Endothelial cell of umbilical vein (primary cell): Measurements from ENCODE around the gene PIEZO2. TPM values are rescaled to one million over a fixed set of nuclear protein-coding genes. Genes with fewer than 3 reads are reported as not detected.

ENCODE experiments used
- BruUV-seq: library from RNA; stranded (reverse); fragments of 400-500 nt; replicated peaks from 2 replicates; lab custom pipeline; 2021; lab: Mats Ljungman, UMichigan
- CTCF ChIA-PET: fragments of 300-600, 350-600 bp; sonication (Branson Sonifier 250); formaldehyde crosslinking; loops from one replicate; lab custom pipeline; 2021; ENCODE audit warnings: antibody characterized with exemption, inconsistent platforms; lab: Charles Lee
- POLR2A ChIA-PET: fragments of 300-600, 350-600 bp; sonication (Branson Sonifier 250); formaldehyde crosslinking; loops from one replicate; lab custom pipeline; 2021; ENCODE audit warnings: antibody characterized with exemption, inconsistent platforms; lab: Charles Lee
- DNase-seq: peaks from one replicate; pipeline ENCODE4 v3.0.0-alpha.2; 2011; ENCODE audit warnings: low read depth, low spot score
- FAIRE-seq: peaks from 2 replicates; lab custom pipeline; 2011; peaks lifted over from hg19 to GRCh38; lab: Jason Lieb, UNC
- H2AFZ ChIP-seq: 2 replicates; pipeline ENCODE4 v1.6.0; 2012; ENCODE audit warnings: low read depth, low read length, control low read depth, inconsistent platforms
- H3K27ac ChIP-seq: 2 replicates; pipeline ENCODE4 v1.5.1; 2011; ENCODE audit warnings: low read depth, mild to moderate bottlenecking, control low read depth, low read length, moderate library complexity; ENCODE audit not compliant: insufficient read depth
- H3K27me3 ChIP-seq, 2 experiments: 2 replicates each; pipeline versions ENCODE4 v1.6.0 to v1.6.1; 2011; ENCODE audit warnings: low read length in 2 of 2, mixed read lengths in 1 of 2; ENCODE audit not compliant: control insufficient read depth in 2 of 2, insufficient read depth in 2 of 2
- H3K36me3 ChIP-seq, 2 experiments: 2 replicates in 1 of 2; 3 replicates in 1 of 2; pipeline ENCODE4 v1.5.1; 2011; ENCODE audit warnings: low read length in 2 of 2, mild to moderate bottlenecking in 1 of 2, moderate library complexity in 1 of 2; ENCODE audit not compliant: control insufficient read depth in 2 of 2, insufficient read depth in 2 of 2; ENCODE audit errors: extremely low read depth in 1 of 2
- H3K4me1 ChIP-seq: 3 replicates; pipeline ENCODE4 v1.5.1; 2011; ENCODE audit warnings: mild to moderate bottlenecking, low read length; ENCODE audit not compliant: control insufficient read depth, insufficient read depth; ENCODE audit errors: extremely low read depth
- H3K4me2 ChIP-seq: 2 replicates; pipeline ENCODE4 v1.6.1; 2011; ENCODE audit warnings: low read length, control low read depth, mixed read lengths; ENCODE audit not compliant: insufficient read depth
- H3K4me3 ChIP-seq, 3 experiments: fragments of 200-600 bp in 1 of 3; sonication (generic), shearing (Covaris generic) in 1 of 3; replicated peaks in 1 of 3; 2 replicates each; pipeline ENCODE4 v1.5.1; 2011 to 2016; ENCODE audit warnings: control low read depth in 3 of 3, low read length in 3 of 3, mild to moderate bottlenecking in 2 of 3, inconsistent platforms in 1 of 3, low read depth in 1 of 3, moderate library complexity in 1 of 3; ENCODE audit not compliant: insufficient read depth in 1 of 3
- H3K79me2 ChIP-seq: 2 replicates; pipeline ENCODE4 v1.6.0; 2012; ENCODE audit warnings: low read length, inconsistent platforms; ENCODE audit not compliant: control insufficient read depth, insufficient read depth
- H3K9ac ChIP-seq: replicated peaks from 2 replicates; pipeline ENCODE3; 2011; ENCODE audit warnings: low read length, control low read depth; ENCODE audit not compliant: insufficient read depth; ENCODE audit errors: extremely low read depth
- H3K9me1 ChIP-seq: replicated peaks from 3 replicates; pipeline ENCODE4 v1.6.0; 2011; ENCODE audit warnings: mild to moderate bottlenecking, low read length; ENCODE audit not compliant: control insufficient read depth, insufficient read depth; ENCODE audit errors: extremely low read depth
- H3K9me3 ChIP-seq: replicated peaks from 2 replicates; pipeline ENCODE4 v1.5.1; 2012; ENCODE audit warnings: low read length, inconsistent platforms; ENCODE audit not compliant: control insufficient read depth, insufficient read depth
- H4K20me1 ChIP-seq: replicated peaks from 2 replicates; pipeline ENCODE3; 2011; ENCODE audit warnings: mild to moderate bottlenecking, low read length; ENCODE audit not compliant: control insufficient read depth, insufficient read depth; ENCODE audit errors: extremely low read depth
- EZH2 ChIP-seq: IDR thresholded peaks from 2 replicates; pipeline ENCODE4 v1.6.1; 2012; ENCODE audit warnings: borderline replicate concordance, low read depth, mild to moderate bottlenecking, moderate library complexity, low read length, inconsistent platforms; ENCODE audit not compliant: severe bottlenecking
- FOS ChIP-seq: IDR thresholded peaks from 2 replicates; pipeline ENCODE4 v1.6.1; 2011; ENCODE audit warnings: mild to moderate bottlenecking, low read length, moderate library complexity, borderline replicate concordance; ENCODE audit not compliant: insufficient read depth
- GATA2 ChIP-seq: IDR thresholded peaks from 2 replicates; pipeline ENCODE4 v1.7.0; 2011; ENCODE audit warnings: low read depth, mild to moderate bottlenecking, moderate library complexity, mixed read lengths, low read length; ENCODE audit not compliant: insufficient read length, insufficient read depth
- JUN ChIP-seq: IDR thresholded peaks from 2 replicates; pipeline ENCODE4 v1.6.1; 2011; ENCODE audit warnings: borderline replicate concordance, low read depth; ENCODE audit not compliant: insufficient read length, insufficient read depth
- MYC ChIP-seq: IDR thresholded peaks from one replicate; pipeline ENCODE4 v1.6.1; 2011; ENCODE audit warnings: mild to moderate bottlenecking, low read depth, low read length
- POLR2A ChIP-seq: IDR thresholded peaks from 2 replicates; pipeline ENCODE4 v1.6.1; 2012; ENCODE audit warnings: low read depth, mild to moderate bottlenecking, control low read depth, low read length
- POLR2AphosphoS5 ChIP-seq: IDR thresholded peaks from 2 replicates; pipeline ENCODE4 v1.6.1; 2012; ENCODE audit warnings: low read depth, mild to moderate bottlenecking, control low read depth, low read length, moderate library complexity; ENCODE audit not compliant: insufficient read depth
- dilution Hi-C: fragments of 300-500 bp; cut with MboI; formaldehyde crosslinking; loops from one replicate; pipeline ENCODE4 v1.15.0; 2019; ENCODE audit warnings: low sequenced_read_pairs; ENCODE audit not compliant: extremely low pct_ligation_motif_present
- intact Hi-C: fragments of 100-400 bp; cut with micrococcal nuclease; formaldehyde crosslinking; loops from one replicate; pipeline ENCODE4 v1.10.0; 2022
- polyA plus RNA-seq, 4 experiments: library from polyadenylated mRNA; depleted of rRNA in 3 of 4; stranded (reverse) in 3 of 4; unstranded in 1 of 4; fragments of >200 nt; gene quantifications; 2 replicates each; pipeline versions ENCODE4 v1.2.1 to v1.2.3, GENCODE V29; 2011 to 2012; ENCODE audit warnings: missing spikeins in 1 of 4
- total RNA-seq: library from RNA; stranded (reverse); gene quantifications from 2 replicates; pipeline ENCODE4 v1.2.3, GENCODE V29; 2021
- TF ChIP-seq, protein P1 (sequence below), 2 donors: IDR thresholded peaks; 1 replicate in 1 of 2; 2 replicates in 1 of 2; pipeline ENCODE4 v1.5.1; 2011; ENCODE audit warnings: low read length in 2 of 2, mild to moderate bottlenecking in 2 of 2, moderate library complexity in 2 of 2, control low read depth in 1 of 2, inconsistent platforms in 1 of 2, low read depth in 1 of 2; ENCODE audit not compliant: insufficient read depth in 1 of 2; ENCODE audit errors: extremely low read depth in 1 of 2
- TF ChIP-seq, protein P2 (sequence below): IDR thresholded peaks from 2 replicates; pipeline ENCODE4 v1.6.1; 2011; ENCODE audit not compliant: insufficient read depth, insufficient read length

The PIEZO2 gene
- total and polyA plus RNA-seq, 2 donors (not counting 3 experiments of a cell fraction or from before 2014, with no cell fraction given) = 1.7 to 11.2 TPM

DNA sequence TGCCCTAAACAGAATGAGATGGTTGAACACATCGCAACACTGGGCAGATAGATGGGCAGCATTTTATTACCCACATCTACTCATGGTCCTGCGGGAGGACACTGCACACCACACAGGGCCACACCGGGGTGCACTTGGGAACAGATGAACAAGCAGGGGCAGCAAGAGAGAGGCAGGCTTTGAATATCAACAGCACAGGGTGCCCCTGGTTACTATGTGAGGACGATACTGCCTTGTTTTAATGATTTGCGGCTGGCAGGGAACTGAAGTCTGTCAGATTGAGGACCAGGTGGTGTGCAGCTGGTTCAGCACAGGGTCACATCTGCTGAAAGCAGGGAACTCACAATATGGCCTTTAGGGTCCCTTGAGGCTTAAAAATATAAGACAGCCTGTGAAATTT is 195.7 kb downstream of the PIEZO2 start:
- Histone ChIP-seq H3K9me1 (no peaks in the 10 kb centered on the region), H3K4me3 (no peak overlapping the region), H3K4me1 (no peaks in the 10 kb centered on the region), H2AFZ (no peak overlapping the region), H3K4me2 (no peak overlapping the region), H3K9ac (no peak overlapping the region), H3K27me3 (no peaks in the 10 kb centered on the region), H4K20me1 (no peaks in the 10 kb centered on the region), H3K27ac (no peak overlapping the region), H3K36me3 (no peaks in the 10 kb centered on the region), H3K79me2 (no peaks in the 10 kb centered on the region), H3K9me3 (no peaks in the 10 kb centered on the region)
- intact Hi-C loops (no loop called here), dilution Hi-C loops (no loop called here)
- FAIRE-seq = no peak
- no peak for DNase-seq
- no peak for TF ChIP-seq POLR2AphosphoS5
- TF ChIP-seq MYC = no peak
- TF ChIP-seq, protein P1, sequence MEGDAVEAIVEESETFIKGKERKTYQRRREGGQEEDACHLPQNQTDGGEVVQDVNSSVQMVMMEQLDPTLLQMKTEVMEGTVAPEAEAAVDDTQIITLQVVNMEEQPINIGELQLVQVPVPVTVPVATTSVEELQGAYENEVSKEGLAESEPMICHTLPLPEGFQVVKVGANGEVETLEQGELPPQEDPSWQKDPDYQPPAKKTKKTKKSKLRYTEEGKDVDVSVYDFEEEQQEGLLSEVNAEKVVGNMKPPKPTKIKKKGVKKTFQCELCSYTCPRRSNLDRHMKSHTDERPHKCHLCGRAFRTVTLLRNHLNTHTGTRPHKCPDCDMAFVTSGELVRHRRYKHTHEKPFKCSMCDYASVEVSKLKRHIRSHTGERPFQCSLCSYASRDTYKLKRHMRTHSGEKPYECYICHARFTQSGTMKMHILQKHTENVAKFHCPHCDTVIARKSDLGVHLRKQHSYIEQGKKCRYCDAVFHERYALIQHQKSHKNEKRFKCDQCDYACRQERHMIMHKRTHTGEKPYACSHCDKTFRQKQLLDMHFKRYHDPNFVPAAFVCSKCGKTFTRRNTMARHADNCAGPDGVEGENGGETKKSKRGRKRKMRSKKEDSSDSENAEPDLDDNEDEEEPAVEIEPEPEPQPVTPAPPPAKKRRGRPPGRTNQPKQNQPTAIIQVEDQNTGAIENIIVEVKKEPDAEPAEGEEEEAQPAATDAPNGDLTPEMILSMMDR (IDR thresholded peaks at IDR 0.05; ENCODE audit: extremely low read depth in 1 of 2, insufficient read depth in 1 of 2, low read depth in 1 of 2, low read length in 2 of 2) = no peak
- TF ChIP-seq EZH2 = no peak
- TF ChIP-seq JUN = no peak
- no peak for TF ChIP-seq GATA2
- TF ChIP-seq POLR2A = no peak
- no peak for TF ChIP-seq FOS
- TF ChIP-seq, protein P2, sequence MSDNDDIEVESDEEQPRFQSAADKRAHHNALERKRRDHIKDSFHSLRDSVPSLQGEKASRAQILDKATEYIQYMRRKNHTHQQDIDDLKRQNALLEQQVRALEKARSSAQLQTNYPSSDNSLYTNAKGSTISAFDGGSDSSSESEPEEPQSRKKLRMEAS = no peak
- POLR2A ChIA-PET = no interaction called here
- CTCF ChIA-PET = no interaction called here
- BruUV-seq = no TSS peak
